AG08395 (cell line): ENCODE results near the gene EPHB1.
A peak's percentile ranks its signal among the peaks of the same experiment; 100 is the strongest.

Experiments used
- DNase-seq: peaks from one replicate; pipeline ENCODE4 v3.0.0; 2012; ENCODE audit warnings: mixed read lengths, low spot score

The EPHB1 gene

GRCh38 chr3:134911586-134912548 lies 116.8 kb downstream of the EPHB1 start:
- no peak for DNase-seq

- DNase-seq: no peak
Measured at GRCh38 chr3:134916276-134916961, 121.4 kb downstream of the EPHB1 start.

DNA sequence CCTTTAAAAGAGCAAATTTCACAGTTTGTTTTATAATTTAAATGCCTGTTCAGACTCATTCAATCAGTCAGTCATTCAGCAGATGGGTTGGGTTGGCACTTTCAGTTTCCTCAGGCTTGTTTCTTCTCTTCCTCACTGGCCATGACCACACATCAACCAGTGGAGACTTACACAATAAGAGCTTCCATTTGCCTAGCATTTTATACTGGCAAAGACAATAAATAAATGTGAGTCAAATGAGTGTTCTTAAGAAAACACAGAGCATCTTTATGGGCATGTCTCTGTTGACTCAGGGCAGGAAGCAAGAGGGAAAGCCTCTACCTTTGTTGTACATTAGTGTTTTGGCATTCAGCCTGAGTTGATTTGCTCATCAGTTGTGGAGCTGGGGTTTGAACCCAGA lies 122.6 kb downstream of the EPHB1 start:
- DNase-seq: peak; percentile 9

- DNase-seq: no peak
Measured at GRCh38 chr3:134918441-134918840, 123.4 kb downstream of the EPHB1 start.

DNA sequence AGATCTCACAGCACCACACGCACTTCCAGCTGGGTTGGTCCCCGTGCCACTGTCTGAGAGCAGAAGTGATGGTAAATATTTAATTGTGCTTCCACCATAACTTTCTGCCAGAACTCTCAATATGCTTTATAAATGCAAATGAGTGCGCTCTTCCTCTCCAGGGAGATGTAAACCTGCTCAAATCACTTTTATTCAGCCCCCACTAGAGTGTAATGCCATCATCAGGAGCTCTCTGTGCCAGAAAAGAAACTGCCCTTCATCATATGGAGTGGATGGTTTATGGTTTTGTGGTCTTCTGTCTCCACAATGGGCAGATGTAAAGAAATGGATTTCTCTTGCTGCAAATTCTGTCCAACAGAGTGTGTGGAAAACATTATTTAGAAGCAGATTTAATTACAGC lies 127.0 kb downstream of the EPHB1 start:
- DNase-seq: no peak

GRCh38 chr3:134922866-134923265 lies 127.8 kb downstream of the EPHB1 start:
- no peak for DNase-seq

DNA sequence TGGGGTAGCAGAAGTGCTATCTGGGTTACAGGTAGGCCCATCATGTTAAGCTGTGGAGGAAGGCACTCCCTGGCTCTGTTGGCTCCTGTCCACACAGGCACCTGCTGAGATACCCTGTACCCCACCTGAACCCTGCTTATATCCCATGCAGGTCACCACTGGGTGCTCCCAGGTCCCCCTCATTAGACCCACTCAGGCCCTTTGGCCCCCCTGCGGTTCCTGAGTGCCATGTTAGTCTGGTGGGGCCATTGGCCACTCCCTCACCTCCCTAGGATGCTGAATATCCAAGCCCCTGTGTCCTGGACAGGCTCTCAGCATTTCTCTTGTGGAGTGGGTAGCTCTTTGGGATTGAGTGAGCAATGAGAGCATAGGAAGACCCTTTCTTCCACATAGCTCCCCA lies 128.2 kb downstream of the EPHB1 start:
- DNase-seq: no peak

DNA sequence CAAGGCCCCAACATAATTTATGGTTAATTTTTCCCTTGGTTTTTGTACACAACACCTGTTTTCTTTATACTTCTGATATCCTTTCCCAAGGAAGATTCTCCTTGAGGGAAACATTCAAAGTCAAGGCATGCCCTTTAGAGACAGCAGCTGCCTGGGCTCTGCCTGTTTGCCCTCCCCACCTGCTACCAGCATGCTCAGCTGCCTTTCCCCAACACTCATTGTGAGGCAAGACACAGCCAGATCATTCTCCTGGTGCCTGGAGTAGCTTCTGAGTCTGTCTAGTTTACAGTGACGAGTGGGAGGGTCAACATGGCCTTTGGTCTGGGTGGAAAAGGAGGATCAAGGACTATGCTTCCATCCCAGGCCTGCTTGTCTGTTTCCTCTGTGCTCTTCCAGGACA lies 132.5 kb downstream of the EPHB1 start:
- DNase-seq: no peak

- DNase-seq: no peak
Measured at GRCh38 chr3:134928392-134928791, 133.3 kb downstream of the EPHB1 start.

DNA sequence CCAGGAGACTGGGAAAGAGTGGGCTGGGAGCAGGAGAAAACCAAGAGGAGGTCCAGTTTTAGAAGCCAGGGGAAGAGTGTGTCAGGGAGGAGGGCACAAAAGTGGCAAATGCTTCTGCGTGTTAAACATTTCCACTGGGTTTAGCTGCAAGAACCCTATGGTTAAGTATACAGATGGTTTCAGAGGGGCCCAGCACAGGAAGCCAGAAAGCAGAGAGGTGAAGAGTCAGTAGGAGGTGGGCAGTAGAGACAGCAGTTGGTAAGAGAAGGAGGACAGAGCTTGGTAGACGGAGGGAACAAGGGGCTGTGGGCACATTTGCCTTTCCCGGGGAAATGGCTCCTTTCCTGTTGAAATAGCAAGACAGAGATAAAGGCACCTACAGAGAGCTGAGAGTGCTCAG lies 133.8 kb downstream of the EPHB1 start:
- no peak for DNase-seq

DNA sequence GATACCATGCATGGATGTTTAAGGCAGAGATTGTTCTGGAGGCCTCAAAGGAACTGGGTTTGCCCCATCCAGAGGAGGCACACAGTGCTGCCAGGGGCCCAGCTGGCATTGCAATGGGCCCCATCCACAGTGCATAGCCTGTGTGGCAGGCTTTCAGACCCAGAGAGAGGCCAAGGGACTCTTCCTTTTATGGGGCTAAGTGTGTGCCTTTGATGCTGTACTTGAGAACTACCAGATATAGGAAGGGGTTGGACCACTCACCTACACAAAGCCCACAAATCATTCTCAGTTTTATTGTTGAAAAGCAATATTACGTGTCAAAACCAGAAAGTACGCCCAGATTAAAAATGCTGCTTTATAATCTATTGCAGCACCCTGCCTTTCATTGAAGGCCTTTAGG lies 134.9 kb downstream of the EPHB1 start:
- no peak for DNase-seq

DNA sequence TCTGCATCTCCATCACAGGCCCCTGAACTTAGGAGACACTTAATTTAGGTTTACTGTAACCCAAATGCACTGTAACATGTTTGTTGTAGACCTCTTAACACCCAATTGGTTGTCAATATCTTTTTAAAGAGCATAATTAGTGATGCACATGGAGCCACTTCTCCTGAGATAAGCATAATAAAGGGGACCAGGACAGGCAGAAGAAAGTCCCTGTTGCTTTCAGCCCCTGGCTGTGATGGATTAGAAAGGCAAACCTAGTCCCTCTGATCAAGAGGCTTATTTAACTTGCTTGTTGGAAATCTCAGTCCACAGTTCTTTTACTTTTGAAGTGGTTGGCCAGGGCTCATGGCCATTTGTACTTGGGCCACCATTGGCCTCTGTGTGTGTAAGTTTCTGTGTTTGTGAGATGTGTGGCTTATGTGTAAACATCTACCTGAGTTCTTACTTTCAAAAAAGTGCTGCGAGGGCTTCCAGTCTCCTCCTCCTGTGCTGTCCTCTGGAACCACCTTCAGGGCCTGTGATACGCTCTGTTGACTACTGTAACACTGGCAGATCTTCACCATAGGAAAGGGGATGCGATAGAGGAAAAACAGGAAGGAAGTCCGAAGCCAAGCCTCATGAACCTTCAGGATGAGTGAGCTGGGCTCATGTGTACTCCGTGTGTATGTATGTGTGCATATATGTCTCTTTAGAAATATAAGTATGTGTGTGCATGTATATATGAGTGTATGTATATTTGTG lies 136.2 kb downstream of the EPHB1 start:
- DNase-seq: no peak

- no peak for DNase-seq
Measured at GRCh38 chr3:134932035-134932434, 137.0 kb downstream of the EPHB1 start.

- no peak for DNase-seq
Measured at GRCh38 chr3:134933997-134934396, 138.9 kb downstream of the EPHB1 start.

DNA sequence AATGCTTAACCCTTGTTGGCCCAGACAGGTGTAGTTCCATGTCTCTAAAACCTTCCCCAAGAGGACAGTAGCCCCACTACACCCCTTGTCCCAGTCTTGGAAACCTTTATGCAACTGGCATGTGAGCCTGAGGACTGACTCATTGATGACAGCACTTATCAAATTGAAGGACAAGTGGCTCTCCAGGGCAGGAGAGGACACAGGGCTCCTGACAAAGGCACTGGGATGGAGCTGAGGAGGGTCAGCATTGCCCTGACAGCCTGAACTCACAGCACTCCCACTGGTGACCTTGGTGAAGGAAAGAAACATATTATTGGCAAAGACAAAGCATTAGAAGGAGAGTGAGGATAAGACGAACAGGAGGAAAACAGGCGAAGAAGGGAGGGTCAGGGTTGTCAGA lies 139.9 kb downstream of the EPHB1 start:
- DNase-seq: no peak

DNA sequence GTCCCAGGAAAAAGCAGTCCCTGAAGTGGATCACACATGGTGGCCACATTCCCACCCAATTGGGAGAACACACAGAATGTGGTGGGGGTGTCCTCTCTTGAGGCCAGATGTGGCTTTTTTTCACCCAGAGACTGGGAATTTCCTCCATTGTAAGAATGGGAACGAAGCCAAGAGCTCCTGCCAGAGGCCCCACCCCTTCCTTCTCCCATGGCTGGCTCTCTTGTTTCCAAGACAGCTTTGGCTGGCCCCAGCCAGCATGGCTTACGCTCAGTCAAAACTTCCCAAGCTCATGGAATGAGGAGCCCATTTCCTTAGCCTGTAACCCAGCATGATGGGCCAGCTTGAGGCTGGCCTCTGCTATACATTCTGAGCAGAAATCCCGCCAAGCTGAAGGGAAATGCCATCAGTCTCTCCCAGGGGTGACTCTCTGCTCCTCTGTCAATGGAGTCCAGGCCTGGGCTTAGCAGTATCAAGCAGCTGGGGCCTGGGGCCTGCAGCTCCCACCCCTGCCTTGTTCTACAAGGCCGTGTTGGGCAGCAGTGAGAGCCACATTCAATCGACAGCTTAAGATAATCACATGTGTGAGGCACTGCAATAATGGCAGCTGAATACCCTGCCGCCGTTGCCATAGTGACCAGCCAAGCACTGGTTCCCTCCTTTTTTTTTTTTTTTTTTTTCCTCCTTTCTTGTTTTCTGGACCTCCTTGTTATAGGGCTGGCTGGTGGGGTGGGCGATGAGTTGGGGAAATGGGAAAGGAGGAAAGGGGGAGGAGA lies 142.4 kb downstream of the EPHB1 start:
- peak; percentile 9 for DNase-seq

DNA sequence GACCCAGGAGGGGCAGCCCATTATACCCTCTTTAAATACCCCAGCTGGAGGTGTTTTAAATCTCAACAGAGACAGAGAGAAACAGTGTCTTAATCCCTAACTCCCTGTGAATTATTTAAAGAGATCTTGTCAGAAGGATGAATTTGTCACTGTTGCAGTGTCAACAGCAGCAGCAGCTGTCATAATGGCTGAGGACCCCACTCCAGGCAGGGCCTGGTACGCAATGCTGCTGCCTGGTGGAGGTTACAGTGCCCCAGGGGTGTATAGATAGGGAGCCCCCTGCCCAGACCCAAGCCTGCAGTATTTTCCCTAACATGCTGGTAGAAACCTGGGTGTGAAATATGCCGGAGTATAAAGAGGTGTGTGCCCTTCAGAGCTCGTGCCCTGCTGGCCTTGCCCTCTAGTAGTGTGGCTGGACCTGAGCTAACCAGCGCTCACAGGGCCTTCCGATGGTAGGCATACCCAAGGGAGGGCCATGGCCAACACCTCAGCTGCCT lies 143.0 kb downstream of the EPHB1 start:
- no peak for DNase-seq

GRCh38 chr3:134939978-134940377 lies 144.9 kb downstream of the EPHB1 start:
- no peak for DNase-seq

DNA sequence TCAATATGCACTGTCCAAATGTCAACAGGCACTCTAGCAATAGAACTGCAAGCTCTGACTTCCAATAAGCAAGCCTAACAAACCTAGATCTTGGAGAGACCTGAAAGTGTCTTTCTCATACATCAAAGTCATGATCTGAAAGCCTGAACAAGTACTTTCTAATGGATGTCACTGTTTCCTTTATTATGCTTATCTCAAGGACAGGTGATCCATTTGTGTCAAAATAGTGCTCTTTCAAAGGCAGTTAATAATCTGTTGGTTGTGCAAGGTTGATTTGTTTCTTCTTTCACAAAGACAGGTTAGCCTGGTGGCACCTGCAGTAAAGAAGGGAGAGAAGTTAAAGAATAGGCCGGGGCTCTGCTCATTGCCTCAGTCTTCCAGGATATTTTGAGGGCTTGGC lies 146.8 kb downstream of the EPHB1 start:
- no peak for DNase-seq

GRCh38 chr3:134944429-134944828 lies 149.4 kb downstream of the EPHB1 start:
- DNase-seq: no peak

GRCh38 chr3:134949150-134949549 lies 154.1 kb downstream of the EPHB1 start:
- DNase-seq: no peak

- DNase-seq: no peak
Measured at GRCh38 chr3:134952371-134952770, 157.3 kb downstream of the EPHB1 start.
